ENCODE data around the gene GGA1.
"Not testable (repeated sequence)": the region's sequence is repeated elsewhere in the genome, so short reads cannot be mapped to it uniquely, and the experiment has no call there.

The GGA1 gene

DNA sequence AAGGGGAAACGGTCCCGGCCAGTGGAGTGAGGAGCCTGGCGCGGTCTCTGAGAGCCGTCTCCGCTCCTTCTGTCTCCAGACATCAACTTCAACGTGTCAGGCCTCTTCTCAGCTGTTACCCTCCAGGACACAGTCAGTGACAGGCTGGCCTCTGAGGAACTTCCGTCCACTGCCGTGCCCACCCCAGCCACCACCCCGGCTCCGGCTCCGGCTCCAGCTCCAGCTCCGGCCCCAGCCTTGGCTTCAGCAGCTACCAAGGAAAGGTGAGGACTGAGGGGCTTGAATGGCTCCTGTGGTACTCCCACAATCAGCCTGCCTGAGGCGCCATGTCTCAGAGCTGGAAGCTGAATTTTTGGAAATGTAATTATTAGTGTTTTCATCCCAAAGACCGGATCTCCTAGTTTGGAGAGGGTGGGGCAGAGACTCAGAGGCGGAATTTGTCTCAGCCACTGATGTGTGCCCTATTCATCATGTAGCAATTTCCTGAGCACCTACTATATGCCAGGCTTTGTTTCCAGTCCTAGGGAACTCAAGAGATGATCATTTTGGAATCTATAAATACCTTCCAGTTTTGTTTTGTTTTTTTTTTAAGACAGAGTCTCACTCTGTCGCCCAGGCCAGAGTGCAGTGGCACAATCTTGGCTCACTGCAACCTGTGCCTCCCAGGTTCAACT is 42.0 kb downstream of the GGA1 start:
- DNase-seq (ENCODE audit: low read depth): no peak

- DNase-seq (ENCODE audit: low read depth): no peak
These were observed 46.1 kb downstream of the GGA1 start for GRCh38 chr22:37654563-37655251.

DNA sequence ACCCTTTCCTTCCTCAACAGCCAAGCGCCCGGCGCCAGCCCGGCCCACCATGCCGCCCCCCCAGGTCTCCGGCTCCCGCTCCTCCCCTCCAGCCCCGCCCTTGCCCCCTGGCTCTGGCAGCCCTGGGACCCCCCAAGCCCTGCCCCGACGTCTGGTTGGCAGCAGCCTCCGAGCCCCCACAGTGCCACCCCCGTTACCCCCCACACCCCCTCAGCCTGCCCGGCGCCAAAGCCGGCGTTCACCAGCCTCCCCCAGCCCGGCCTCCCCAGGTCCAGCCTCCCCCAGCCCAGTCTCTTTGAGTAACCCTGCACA is 46.6 kb downstream of the GGA1 start:
- DNase-seq (ENCODE audit: low read depth): no peak

DNA sequence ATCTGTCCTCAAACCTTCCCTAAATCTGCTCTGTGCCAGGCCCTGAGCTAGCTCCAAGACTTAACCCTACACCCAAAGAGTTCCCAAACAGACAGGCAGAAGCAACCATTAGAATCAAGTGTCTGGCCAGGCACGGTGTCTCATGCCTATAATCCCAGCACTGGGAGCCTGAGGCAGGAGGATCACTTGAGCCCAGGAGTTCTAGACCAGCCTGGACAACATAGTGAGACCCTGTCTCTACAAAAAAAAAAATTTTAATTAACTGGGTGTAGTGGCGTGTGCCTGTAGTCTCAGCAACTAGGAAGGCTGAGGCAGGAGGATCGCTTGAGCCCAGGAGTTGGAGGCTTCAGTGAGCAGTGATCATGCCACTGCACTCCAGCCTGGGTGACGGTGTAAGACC is 47.9 kb downstream of the GGA1 start:
- not testable (repeated sequence) for DNase-seq (ENCODE audit: low read depth)

- no peak for DNase-seq (ENCODE audit: low read depth)
These were observed 49.0 kb downstream of the GGA1 start for GRCh38 chr22:37657590-37658132.

DNA sequence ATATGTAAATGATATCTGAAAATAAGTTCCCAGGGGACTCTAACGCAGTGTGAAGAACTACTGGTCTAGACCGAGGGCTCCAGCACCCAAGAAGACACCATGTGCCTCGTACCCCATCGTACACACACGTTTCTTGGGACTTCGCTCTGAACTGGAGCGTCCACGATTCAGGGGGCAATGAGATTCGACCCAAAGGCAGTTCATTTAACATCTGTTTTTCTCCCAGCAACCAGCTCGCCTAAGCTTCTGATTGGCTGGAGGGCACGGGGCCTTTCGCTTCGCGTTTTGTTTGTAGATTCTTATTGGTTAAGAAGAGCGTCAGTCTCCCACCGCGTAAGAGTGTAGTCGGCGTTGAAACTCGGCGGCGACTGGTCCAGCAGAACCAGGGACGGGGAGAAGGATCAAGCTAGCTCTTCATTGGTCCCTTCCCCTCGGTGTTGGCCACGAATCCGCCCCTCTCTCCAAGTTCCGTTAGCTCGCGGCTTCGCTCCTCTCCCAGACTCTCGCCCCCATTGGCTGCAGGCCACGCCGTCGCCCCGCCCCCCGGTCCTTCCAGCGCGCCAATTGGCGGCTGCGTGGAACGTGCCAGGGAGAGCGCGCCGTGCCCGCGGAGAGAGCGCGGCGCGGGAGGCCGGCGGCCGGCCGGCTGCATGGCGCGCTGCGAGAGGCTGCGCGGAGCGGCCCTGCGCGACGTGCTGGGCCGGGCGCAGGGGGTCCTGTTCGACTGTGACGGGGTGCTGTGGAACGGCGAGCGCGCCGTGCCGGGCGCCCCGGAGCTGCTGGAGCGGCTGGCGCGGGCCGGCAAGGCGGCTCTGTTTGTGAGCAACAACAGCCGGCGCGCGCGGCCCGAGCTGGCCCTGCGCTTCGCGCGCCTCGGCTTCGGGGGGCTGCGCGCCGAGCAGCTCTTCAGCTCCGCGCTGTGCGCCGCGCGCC is 49.8 kb downstream of the GGA1 start, which contains the start of gene PDXP:
TSS of gene PDXP (plus strand) at position 591 of the 933 bp plus-strand sequence. CDS start at position 651, 60 bp downstream.
- peak; percentile 100 for DNase-seq (ENCODE audit: low read depth)

DNA sequence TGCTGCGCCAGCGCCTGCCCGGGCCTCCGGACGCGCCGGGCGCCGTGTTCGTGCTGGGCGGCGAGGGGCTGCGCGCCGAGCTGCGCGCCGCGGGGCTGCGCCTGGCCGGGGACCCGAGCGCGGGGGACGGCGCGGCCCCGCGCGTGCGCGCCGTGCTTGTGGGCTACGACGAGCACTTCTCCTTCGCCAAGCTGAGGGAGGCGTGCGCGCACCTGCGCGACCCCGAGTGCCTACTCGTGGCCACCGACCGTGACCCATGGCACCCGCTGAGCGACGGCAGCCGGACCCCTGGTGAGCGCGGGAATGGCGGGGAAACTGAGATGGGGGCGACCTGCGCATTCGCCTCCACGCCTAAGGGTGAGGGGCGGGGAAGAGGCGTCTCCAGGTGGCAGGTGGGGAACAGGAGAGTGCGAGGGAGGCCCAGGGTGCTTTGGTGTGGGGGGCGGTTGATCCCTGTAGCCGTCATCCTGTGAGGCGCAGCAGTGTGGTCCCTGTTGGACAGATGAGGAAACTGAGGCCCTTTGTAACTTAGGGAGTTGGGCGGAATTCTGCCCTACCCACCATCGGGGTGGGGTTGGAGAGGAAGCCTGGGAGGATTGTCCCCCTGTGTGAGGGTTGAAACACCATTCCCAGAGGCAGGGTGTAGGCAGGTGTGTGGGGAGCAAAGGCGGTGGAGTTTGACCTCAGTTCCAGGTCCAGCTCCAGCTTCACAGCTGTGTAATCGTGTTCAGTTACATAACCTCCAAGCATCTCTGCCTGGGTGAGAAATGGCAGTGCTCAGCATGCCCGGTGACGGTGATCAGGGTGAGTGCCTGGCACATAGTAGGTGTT is 50.6 kb downstream of the GGA1 start:
- no peak for DNase-seq (ENCODE audit: low read depth)

DNA sequence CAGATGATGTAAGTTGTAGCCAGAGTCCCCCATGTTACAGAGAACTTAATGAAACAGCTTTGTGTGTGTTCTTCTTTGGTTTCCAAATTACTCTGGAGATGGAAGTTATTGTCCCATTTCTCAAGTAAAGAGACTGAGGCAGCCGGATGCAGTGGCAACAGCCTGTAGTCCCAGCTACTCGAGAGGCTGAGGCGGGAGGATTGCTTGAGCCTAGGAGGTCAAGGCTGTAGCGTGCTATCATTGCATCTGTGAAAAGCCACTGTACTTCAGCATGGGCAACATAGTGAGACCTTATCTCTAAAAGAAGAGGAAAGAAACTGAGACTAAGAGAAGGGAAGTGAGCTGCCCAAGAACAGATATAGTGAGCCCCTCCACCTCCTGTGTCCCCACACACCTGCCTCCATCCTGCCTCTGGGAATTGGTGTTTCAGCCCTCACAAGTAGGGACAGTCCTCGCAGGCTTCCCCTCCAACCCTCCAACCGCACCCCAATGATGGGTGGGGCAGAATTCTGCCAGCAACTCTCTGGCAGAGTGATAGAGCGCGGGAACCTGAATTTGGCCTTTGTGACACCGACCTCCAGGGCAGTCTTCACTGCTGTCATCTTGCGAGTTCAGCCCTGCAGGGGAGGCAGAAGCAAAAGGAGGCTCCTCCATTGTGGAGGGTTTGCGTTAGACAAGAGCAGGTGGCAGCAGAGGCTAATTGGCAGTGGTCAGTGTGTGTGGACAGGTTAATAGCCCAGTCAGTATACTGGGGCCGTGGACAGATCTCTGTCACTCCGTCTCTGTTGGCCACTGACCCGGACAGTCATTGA is 51.5 kb downstream of the GGA1 start:
- no peak for DNase-seq (ENCODE audit: low read depth)

GRCh38 chr22:37660709-37661045 is 52.0 kb downstream of the GGA1 start:
- DNase-seq (ENCODE audit: low read depth): no peak

DNA sequence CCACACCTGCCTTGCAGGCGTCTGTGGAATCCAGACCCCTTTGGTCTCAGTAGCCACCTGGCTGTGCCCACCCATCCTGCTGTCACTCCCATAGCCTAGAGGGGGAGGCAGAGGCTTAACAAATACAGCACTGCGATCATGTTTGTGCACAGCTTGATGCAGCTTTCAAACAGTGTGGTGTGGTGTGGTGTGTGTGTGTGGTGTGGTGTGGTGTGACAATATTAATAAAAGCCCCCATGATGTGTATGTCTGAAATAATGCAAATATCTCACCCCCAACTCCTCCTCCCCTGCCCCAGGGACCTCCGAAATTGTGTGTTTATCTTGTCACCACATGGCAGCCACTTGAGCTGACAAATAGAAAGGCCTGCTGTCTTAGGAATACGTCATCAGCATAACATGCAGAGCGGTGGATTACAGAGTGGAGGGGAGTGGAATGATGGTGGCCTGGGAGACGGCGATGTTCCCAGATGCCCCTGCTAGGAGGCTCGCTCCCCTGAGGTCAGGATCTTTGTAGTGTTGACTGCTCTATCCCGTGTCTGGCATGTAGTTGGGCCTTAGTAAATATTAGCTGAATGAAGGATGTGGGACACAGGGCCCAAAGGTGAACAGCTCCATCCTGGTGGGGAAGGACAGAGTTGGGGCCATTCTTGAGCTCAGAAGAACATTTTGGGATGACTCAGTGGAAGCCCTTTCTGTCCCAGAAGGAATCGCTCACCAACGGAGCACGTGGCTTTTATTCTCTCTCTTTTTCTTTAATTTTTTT is 52.7 kb downstream of the GGA1 start:
- peak; percentile 79 for DNase-seq (ENCODE audit: low read depth)

DNA sequence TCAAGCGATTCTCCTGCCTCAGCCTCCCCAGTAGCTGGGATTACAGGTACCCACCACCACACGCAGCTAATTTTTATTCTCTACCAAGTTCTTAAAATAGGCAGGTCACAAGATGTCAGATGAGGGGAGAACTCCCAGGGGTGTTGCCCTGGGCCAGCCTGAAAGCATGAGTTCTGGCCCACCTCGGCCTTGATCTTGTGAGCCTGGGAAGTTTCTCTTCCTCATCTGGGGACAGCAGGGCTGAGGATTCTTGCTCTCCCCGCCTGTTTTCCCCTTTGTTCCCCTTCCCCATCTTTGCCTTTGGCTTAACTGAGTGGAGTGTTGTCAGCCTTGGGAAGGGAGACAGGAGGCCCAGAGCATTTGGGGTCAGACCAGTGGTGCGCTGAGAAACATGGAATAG is 53.4 kb downstream of the GGA1 start:
- DNase-seq (ENCODE audit: low read depth): no peak

GRCh38 chr22:37663521-37664140 is 55.0 kb downstream of the GGA1 start:
- peak; percentile 80 for DNase-seq (ENCODE audit: low read depth)

DNA sequence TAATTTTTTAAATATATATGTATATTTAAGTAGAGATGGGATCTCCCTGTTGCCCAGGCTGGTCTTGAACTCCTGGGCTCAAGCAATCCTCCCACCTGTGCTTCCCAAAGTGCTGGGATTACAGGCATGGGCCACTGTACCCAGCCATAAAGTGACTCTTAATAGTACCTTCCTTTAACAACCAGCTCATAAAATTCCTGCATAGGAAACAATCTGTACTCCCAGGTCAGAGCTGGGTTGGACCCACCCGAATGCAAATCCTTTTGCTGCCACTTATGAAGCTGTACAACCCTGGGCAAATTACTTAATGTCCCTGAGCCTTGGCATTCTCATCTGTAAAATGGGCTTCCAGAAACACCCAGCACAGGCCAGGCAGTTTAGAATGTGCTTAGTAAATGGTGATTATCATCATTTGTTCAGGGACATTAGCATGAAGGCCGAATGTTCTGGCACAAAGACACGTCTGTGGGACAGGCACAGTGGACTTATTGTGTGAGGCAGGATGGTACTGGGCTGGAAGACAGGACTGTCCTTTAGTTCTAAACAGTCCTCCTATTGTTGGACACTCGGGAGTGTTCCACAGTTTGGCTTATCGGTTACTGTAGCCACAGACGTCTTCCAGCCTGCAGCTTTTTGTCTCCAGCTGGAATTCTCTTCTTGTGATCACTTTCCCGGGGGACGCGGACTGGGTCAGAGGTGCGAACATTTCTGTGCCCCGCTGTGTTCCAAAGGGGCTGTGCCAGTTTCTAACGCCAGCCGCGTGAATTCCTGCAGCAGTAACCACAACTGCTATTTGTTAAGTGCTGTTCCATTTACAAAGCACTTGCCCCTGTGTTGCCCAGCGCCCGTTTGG is 55.8 kb downstream of the GGA1 start:
- DNase-seq (ENCODE audit: low read depth): no peak

- DNase-seq (ENCODE audit: low read depth): no peak
These were observed 56.9 kb downstream of the GGA1 start for GRCh38 chr22:37665487-37665886.

- peak; percentile 39 for DNase-seq (ENCODE audit: low read depth)
These were observed 61.0 kb downstream of the GGA1 start for GRCh38 chr22:37669586-37669985.

GRCh38 chr22:37672206-37672919 is 63.7 kb downstream of the GGA1 start:
- no peak for DNase-seq (ENCODE audit: low read depth)

DNA sequence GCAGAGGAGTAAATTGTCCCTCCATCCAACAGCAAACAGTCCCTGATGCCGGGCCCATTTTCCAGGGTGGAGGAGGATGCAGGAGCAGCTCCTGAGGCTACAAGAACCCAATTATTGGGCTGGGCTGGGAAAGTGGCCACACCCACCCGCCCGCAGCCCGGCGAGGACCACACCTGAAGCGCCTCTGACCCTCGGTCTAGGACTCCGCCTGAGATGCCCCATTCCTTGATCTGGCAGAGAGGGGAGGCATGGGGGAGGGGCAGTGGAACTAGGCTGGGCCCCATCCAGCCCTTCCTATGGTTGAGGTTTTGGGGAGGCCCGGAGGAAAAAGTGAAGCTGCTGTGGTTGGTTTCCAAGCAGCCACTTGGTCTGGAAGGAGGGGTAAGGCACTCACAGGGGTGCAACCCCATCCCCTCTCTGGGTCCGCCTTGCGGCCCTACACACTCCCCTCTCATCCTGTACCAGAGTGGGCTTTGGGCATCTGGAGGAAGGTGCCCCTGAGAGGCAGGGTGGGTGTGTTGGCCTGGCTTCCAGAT is 64.4 kb downstream of the GGA1 start:
- no peak for DNase-seq (ENCODE audit: low read depth)

- no peak for DNase-seq (ENCODE audit: low read depth)
These were observed 65.6 kb downstream of the GGA1 start for GRCh38 chr22:37674248-37674647.
